ENCODE measurements around the gene PYDC1.
"Not testable (repeated sequence)": the region's sequence is repeated elsewhere in the genome, so short reads cannot be mapped to it uniquely, and the experiment has no call there.

PYDC1 gene

DNA sequence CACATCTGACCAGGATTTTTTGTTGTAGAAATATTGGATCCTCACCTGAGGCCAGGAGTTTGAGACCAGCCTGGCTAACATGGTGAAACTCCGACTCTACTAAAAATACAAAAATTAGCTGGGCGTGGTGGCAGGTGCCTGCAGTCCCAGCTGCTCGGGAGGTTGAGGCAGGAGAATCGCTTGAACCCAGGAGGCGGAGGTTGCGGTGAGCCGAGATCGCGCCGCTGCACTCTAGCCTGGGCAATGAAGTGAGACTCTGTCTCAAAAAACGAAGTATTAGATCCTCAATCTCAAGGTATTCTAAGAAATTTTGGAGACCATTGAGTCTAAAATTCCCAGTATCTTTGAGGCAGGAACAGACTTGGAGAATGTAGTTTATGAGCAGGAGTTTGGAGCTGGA lies 21.1 kb downstream of the PYDC1 start:
- DNase-seq: not testable (repeated sequence)

DNA sequence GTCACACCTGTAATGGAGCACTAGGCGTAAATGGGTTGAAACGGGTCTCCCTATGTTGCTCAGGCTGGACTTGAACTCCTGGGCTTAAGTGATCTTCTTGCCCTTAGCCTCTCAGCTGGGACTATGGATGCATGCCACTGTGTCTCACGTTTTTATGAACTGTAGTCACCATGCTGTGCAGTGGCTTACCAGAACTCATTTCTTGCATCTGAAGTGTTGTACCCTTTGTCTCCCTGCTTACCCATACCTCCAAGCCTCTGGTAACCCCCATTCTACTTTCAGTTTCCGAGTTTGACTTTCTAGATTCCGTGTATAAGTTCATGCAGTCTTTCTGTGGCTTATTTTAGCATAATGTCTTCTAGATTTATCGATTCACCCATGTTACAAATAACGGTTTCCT lies 22.0 kb downstream of the PYDC1 start:
- DNase-seq: no peak

DNA sequence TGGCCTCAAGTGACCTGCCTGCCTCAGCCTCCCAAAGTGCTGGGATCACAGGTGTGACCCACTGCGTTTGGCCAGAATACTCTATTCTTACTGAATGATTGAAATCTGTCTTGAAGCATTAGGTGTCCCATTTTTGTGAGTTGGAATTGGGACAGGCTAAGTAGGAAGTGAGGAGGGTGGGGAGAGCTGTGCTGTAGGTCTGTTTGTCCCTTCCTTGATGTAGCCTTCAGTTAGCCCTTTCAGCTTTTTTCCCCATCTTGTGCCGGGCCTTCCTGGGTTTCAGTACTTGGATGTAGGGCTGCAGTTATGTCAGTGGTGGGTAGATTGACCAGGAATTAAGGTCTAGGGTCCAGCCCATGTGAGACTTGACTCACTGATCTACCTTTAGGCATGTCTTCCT lies 23.1 kb downstream of the PYDC1 start:
- DNase-seq: no peak

DNA sequence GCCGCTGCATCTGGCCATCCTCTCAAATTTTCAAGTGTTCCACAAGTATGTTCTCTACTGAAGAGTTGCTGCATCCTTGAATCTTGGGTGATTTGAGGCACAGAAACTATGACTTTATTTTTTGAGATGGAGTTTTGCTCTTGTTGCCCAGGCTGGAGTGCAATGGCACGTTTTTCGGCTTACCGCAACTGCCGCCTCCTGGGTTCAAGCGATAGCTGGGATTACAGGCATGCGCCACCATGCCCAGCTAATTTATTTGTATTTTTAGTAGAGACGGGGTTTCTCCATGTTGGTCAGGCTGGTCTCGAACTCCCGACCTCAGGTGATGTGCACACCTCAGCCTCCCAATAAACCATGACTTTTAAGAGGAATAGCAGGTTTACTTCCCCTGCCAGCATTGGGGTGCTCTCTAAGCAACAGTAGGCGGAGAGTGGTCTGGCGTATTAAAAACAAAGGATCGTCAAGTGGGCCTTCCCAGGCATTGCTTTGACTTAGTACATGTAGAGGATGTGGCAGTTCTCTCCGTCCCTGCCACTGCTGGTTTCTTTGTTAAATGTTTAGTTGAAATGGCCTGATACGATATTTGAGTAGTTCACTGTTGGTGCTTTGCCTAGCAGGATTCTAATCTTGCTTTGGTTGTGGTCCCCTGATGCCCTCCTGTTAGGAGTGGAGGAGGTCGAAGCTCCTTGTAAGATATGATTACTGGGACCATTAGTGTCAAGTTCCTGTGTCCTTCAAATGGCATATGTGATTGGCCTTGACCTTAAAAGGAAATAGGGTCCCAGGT lies 23.9 kb downstream of the PYDC1 start:
- DNase-seq: no peak

DNA sequence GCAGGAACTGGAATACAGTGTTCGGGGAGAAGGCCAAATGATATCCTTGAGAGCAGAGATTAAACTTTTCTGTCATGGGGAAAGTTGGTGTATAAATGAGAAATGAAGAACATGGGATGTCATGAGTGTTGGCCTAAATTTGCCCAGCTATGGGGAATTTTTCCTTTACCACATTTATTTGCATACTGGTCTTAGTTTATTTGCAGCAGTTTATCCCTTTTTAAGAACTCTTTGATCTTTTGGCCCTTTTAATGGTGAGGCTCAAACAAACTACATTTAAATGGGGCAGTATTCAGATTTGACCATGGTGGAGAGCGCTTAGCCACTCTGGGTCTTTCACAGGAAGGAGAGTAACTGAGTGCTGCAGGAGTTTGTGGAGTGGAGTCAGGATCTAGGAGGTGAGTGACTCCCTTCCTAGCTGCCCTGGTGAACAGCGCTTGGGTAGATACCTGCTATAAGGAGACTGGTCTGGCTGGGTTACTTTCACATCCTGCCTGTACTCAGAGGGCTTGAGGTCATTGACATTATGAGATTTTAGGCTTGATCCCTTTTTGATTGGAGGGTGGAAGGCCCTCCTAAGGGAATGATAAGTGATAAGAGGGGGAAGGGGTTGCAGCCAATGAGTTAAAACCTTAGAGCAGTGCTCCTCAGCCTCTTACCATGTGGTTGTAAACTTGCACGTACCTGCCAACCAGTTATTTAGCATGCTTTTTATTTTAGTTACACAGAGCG lies 25.1 kb downstream of the PYDC1 start:
- no peak for DNase-seq

DNA sequence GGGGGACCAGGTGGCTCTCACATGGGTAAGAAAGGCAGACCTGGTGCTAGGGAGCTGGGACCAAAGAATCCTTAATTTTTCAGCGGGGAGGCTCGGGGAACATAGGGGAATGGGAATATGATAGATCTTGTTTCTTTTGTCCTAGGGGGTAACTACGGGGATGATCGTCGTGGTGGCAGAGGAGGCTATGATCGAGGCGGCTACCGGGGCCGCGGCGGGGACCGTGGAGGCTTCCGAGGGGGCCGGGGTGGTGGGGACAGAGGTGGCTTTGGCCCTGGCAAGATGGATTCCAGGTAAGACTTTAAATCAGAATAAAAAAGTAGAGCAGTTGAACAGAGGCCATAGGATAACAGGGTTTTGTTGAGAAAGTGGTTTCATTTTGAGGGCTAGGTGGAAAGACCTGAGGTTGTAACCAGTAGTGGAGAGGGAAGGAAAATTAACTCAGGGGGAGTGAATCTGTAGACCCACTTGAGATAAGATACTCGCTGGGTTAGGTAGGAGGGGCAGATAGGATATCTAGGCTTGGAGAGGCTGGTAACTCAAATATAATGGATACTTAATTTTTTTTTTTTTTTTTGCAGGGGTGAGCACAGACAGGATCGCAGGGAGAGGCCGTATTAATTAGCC lies 26.0 kb downstream of the PYDC1 start:
- no peak for DNase-seq

DNA sequence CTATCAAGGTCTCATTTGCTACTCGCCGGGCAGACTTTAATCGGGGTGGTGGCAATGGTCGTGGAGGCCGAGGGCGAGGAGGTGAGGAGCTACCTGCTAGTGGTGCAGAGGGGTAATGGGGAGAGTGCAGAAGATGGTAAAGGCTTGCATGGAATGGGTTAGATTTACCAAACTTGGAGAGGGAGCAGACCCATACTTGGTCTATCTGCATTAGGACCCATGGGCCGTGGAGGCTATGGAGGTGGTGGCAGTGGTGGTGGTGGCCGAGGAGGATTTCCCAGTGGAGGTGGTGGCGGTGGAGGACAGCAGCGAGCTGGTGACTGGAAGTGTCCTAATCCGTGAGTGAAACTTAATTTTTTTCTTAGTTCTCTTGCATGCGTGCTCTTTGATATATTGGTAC lies 26.9 kb downstream of the PYDC1 start:
- DNase-seq: no peak

DNA sequence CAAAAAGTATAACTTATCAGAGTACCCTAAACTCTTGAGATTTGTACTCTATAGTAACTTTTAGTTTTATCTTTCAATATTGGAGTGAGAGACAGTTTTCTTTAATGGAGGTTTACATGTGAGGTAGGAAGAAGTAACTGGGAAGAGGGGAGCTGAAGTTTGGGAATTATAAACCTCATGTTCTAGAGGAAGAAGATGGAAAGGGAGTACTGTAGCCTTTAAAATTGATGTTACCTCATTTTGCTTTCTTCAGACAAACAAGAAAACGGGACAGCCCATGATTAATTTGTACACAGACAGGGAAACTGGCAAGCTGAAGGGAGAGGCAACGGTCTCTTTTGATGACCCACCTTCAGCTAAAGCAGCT lies 27.5 kb downstream of the PYDC1 start:
- no peak for DNase-seq

DNA sequence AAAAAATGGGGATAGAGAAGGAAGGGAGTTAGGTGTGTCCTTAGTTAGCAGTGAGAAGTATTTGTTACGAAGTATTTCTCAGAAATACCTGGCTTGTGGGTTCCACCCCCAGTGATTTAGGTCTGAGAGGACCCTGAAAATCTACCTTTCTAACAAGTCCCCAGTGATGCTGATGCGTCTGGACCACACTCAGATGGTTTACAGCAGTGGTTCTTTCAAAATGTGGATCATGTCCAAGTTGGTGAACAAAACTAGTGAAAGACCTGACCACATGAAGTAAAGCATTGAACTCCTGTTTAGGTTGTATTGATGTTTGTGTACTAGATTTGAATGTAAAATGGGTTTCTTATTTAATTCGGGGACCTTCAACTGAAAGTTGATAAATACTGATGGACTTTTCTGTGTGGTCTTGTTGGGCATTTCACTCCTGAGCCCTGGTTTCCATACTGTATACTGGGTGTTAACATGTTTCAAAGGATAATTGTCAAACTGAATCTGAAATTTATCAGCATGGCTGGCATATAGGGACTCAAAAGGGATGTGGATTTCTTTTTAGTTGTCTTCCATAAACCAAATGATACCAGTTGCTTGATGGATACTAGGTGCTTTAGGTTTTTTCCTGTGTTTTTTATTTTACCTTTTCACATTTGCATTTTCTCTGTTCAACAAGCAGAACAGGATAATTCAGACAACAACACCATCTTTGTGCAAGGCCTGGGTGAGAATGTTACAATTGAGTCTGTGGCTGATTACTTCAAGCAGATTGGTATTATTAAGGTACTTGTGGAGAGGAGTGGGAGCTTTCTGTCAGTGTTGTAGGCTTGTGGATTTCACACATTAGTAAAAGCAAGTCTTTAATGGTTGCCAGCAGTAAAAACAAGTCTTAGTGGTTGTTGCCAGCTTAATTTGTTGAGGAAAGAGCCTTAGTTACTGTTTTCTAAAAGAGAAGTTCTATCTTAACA lies 28.2 kb downstream of the PYDC1 start:
- no peak for DNase-seq

DNA sequence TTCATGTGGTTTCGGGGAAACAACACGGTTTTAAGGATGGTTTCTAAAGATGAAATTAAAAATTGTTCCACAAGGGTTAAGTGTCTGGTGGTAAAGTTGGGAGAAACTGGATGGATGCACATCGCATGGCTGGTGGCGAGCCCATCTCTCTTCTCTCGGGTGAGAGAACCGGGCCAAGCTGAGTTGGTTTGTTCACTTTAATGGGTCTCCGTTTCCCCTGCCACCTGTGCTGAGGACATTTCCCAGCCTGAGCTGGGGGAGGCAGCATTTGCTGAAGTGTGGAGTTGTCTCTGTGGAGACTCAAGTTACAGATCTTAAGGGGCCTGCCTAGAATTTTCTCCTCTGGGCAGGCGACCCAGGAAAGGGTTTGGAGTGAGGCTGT lies 29.1 kb downstream of the PYDC1 start:
- DNase-seq: no peak

DNA sequence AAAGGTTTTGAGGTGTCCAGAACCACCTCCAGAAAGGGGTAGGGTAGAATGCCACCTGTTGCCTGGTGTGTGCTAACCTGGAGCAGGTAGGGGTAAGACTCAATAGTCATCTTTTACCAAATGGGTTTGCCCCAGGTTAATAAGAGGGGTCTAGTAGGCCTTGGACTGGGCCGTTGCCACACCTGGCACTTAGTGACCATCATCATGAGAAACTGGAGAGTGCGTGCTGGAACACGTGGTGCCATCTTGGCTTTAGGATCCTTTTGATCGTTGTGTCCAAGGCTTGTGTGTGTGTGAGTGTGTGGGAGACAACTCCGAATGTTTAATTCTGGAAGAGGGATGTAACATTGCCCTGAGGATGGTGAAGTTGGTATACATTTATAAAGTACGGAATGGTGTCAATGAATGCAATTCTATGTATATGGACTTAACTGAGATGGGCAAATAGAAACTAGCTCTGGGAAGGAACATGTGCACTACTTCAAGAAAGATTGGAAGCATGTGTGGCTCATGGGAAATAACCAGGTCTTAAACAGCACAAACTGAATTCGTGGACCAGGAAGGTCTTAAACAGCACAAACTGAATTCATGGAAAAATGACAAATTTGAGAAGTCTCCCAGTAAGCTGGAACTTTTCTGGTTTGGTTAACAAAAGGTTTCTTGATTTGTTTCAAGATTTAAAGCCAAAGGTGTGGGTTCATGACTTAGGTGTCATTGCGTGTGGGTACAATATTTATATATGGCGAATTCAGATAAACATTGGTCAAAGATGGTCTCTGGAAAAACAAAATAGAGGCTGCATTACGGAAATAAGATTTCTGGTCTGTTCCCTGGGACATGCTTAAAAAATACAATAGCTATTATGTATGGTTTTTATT lies 29.8 kb downstream of the PYDC1 start:
- no peak for DNase-seq

DNA sequence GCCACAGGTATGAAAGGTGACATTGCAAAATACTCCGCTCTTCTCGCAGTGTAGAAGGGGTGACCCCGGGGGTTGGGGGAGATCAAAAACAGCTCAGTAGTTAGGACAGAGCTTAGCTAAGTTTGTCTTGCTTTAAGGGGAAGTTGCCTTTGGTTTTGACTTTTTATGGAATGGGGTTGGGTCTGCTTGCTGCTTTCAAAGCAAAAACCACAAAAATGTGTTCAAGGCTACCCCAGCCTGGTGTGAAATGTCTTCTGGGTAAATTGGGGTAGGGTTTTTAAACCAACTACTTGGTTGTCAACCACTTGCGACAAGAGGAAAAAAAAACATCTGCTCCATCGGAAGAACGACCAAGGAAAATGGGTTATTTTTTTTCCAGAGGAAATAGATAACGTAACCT lies 30.8 kb downstream of the PYDC1 start:
- no peak for DNase-seq

DNA sequence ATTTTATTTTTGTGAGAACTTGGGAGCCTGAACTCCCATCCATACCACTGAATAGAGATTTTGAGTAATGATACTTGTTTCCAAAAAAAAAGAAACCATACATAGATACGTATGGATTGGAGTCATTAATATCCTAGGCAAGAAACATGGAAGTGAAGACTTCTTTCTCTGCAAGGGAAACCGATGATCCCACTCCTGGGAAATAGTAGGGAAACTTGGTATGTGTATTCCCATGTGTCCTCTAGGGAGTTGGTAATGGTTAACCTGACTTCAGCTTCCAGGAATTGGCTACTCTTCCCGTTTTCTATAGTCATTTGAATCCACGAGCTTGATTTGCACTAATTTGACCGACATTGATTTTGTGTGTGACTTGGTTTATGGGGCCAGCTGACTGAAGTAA lies 31.6 kb downstream of the PYDC1 start:
- DNase-seq: no peak

DNA sequence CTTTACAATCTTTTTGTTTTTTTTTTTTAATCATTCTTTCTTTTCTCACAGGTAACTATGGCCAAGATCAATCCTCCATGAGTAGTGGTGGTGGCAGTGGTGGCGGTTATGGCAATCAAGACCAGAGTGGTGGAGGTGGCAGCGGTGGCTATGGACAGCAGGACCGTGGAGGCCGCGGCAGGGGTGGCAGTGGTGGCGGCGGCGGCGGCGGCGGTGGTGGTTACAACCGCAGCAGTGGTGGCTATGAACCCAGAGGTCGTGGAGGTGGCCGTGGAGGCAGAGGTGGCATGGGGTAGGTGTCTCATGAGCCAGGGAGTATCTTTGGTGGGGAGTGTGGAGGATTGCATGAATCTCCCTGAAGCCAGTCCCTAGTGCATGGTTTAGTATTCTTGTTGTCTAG lies 32.0 kb downstream of the PYDC1 start:
- no peak for DNase-seq

DNA sequence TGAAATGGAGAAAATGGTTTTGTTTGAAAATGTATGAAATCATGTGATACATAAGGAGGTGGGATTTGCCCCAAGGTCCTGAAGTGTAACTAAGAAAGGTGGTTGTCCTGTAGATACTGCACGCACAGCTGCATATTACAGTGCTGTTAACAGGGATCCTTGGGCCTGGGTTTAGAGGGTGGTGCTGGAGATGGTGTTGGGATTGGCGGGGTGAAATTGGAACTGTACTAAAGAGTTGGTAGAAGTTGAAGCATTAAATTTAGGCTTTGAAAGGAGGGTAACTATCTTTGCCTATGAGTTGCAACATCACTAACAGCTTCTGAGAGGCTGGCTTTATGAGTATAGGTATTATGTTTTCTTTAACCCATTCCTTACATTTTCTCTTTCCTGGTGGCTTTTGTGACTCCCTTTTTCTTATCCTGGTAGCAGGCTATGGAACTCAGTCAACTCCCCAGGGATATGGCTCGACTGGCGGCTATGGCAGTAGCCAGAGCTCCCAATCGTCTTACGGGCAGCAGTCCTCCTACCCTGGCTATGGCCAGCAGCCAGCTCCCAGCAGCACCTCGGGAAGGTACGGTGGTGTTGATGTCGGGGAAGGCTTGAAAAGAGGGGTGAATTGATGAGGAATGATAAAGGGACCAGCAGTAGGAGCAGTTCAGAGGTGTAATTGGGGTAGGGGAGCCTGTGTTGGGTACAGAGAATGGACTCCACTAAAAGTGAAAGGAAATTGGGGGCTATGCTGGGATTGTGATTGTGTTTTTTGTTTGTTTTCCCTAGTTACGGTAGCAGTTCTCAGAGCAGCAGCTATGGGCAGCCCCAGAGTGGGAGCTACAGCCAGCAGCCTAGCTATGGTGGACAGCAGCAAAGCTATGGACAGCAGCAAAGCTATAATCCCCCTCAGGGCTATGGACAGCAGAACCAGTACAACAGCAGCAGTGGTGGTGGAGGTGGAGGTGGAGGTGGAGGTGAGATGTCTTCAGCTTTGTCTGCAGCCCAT lies 33.2 kb downstream of the PYDC1 start:
- no peak for DNase-seq

DNA sequence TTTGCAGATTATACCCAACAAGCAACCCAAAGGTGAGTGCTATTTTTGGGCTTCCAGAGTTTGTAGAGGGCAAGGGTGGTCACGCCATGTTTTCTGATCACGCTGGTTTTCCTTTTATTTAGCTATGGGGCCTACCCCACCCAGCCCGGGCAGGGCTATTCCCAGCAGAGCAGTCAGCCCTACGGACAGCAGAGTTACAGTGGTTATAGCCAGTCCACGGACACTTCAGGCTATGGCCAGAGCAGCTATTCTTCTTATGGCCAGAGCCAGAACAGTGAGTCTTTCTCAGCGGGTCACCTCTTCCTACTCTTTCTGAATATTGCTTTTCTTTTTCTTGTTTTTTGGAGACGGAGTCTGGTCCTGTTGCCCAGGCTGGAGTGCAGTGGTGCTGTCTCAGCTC lies 34.5 kb downstream of the PYDC1 start:
- DNase-seq: no peak

DNA sequence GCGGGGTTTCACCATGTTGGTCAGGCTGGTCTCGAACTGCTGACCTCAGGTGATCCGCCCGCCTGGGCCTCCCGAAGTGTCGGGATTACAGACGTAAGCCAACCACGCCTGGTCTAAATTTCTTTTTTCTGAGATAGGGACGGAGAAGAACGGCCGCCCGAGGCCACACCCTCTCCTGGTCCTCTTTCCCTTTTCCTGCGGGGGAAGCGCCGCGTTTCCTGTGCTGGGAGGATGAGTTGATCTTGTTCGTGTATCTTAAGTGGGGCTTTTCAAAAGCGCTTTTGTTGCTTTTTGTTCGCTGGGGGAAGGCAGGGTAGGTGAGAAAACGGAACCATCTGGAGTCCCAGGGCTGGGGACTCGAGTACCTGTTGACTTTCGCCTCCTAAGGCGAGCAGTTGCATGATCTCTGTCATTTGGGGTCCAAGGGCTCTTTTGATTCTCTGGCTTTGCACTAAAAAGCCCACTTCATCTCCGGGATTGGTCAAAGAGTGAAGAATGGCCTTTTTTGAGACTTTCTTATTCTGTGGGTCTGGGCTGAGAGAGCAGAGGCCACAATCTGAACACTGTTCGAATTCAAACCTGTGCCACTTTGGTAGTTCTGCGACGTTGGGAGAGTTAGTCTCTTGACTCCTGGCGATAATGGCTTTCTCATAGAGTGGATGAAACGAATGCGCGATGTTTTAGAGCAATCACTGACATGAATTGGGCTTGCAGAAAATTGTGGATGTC lies 35.7 kb downstream of the PYDC1 start:
- peak; percentile 21 to 33 for DNase-seq

DNA sequence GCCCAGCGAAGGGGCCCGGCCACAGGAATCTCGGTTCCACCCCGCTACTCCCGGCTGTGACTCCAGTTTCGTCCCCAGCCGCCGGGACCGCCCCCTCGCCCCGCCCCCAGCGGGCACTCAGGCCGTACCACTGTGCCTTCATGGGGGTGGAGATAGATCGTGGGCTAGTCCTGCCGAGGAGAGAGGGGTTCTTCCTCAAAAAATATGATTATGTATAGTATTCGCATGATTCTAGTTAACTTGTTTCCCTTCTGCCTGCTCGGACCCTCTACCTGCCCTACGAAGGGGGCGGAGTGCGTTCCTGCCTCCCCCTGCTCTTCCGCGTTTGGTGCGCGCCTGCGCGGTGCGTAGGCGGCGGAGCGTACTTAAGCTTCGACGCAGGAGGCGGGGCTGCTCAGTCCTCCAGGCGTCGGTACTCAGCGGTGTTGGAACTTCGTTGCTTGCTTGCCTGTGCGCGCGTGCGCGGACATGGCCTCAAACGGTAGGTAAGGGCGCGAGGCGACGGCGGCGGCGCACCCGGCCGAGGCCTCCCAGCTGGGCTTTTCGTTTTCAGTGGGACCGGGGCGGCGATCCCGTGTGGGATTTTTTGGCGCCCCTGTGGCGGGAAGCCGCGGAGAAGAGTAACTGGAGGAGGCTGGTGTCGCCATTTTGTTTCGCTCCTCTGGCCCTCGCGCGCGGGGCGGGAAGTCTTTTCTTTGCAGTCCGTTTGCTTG lies 37.0 kb downstream of the PYDC1 start, which contains the start of gene FUS:
FUS (plus strand) TSS at position 393 of the 713 bp plus-strand sequence; CDS start at position 469, 76 bp downstream.
- peak; percentile 87 to 92 for DNase-seq

DNA sequence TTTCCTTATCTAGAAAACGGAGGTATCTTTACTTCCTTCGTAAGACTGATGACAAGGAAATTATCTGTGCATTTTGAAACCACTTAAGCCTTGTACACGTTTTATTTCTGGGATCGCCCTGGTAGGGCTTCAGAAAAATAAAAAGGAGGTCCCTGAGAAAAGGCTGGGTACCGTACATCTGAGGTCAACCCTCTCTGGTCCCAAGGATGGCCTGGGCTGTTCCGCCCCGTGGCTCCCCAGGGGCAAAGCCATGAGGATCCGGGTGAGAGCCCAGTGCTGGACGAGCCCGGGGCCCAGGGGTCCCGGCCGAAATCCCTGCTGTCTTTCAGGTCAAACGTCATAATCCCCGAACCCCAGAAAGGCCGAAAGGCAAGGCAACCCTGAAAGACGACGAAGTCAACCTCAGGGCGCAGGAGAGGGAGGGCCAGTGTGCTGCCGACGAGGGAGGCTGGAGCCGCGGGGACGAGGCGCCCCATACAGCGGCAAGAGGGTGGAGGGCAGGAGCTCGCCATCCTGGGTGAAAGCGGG lies 37.7 kb downstream of the PYDC1 start:
- no peak for DNase-seq

Measured in activated CD4-positive, alpha-beta T cell treated with anti-CD3 and anti-CD28 coated beads for 4 hours (primary cell).